ENCODE measurements around the gene LRRC57.

GRCh38 chr15:42528970-42529369 is 19.6 kb downstream of the LRRC57 start:
- TF ChIP-seq, protein P1, sequence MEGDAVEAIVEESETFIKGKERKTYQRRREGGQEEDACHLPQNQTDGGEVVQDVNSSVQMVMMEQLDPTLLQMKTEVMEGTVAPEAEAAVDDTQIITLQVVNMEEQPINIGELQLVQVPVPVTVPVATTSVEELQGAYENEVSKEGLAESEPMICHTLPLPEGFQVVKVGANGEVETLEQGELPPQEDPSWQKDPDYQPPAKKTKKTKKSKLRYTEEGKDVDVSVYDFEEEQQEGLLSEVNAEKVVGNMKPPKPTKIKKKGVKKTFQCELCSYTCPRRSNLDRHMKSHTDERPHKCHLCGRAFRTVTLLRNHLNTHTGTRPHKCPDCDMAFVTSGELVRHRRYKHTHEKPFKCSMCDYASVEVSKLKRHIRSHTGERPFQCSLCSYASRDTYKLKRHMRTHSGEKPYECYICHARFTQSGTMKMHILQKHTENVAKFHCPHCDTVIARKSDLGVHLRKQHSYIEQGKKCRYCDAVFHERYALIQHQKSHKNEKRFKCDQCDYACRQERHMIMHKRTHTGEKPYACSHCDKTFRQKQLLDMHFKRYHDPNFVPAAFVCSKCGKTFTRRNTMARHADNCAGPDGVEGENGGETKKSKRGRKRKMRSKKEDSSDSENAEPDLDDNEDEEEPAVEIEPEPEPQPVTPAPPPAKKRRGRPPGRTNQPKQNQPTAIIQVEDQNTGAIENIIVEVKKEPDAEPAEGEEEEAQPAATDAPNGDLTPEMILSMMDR (IDR thresholded peaks at IDR 0.05; ENCODE audit: insufficient read depth, low read length, poor library complexity, severe bottlenecking), result no peak
- TF ChIP-seq EZH2phosphoT487 (conservative IDR thresholded peaks at IDR 0.05; ENCODE audit: low read length), result no peak

Data from SU-DHL-6 (cell line).